ENCODE data around the gene SPRED1. TPM values are rescaled to one million over a fixed set of nuclear protein-coding genes. Genes with fewer than 3 reads are reported as not detected.
A peak's percentile ranks its signal among the peaks of the same experiment; 100 is the strongest.

Gene SPRED1
- total and polyA plus RNA-seq, 2 donors, result 5.3 to 7.3 TPM

GRCh38 chr15:38376081-38376480 lies 123.4 kb downstream of the SPRED1 start:
- H3K27ac ChIP-seq (ENCODE audit: low read depth in 1 of 2, low read length in 1 of 2), result no peak overlapping the region

GRCh38 chr15:38377636-38378035 lies 125.0 kb downstream of the SPRED1 start:
- WGBS, result 86% methylated on average over 1 of the region's 1 CpG
- no peak for DNase-seq (ENCODE audit: low read depth in 6 of 9, low spot score in 9 of 9)

More at GRCh38 chr15:38376081-38376480, 123.4 kb downstream of the SPRED1 start:
- DNase-seq (ENCODE audit: low read depth in 6 of 9, low spot score in 9 of 9), result no peak
- H3K4me1 ChIP-seq (ENCODE audit: control insufficient read depth in 2 of 2, insufficient read depth in 2 of 2, low read length in 2 of 2), result no peaks in the 10 kb centered on the region
- WGBS, result 90% methylated on average over 2 of the region's 2 CpGs
- H3K4me3 ChIP-seq (ENCODE audit: low read length in 2 of 2), result no peak overlapping the region
- H3K36me3 ChIP-seq (ENCODE audit: control insufficient read depth in 2 of 2, insufficient read depth in 2 of 2, low read length in 1 of 2), result no peaks in the 10 kb centered on the region
- no peaks in the 10 kb centered on the region for H3K9me3 ChIP-seq (ENCODE audit: control insufficient read depth in 2 of 2, insufficient read depth in 1 of 2, low read length in 1 of 2)
- no peaks in the 10 kb centered on the region for H3K27me3 ChIP-seq (ENCODE audit: control insufficient read depth in 2 of 2, insufficient read depth in 1 of 2, low read length in 1 of 2)

DNA sequence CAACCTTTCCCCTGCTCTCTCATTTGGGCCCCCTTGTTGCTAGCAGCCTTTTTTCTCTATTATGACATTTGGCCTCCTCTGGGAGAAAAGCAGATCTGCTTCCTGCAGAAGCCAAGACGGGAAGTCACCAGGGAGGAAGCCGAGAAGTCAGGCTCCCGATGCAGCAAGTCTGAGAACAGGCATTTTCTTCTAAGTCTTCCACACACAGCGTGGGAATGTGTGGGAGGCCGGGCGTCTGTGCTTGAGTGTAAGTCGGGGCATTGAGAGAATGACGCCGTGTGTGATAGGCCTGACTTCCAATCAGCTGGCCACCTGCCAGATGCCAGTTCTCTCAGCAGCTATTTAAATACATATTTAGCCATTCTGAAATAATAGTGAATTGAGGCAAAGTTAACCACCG lies 125.5 kb downstream of the SPRED1 start:
- no peaks in the 10 kb centered on the region for H3K9me3 ChIP-seq (ENCODE audit: control insufficient read depth in 2 of 2, insufficient read depth in 1 of 2, low read length in 1 of 2)
- DNase-seq (ENCODE audit: low read depth in 6 of 9, low spot score in 9 of 9), result peak in 1 of 9 donors; percentile 2

More at GRCh38 chr15:38377636-38378035, 125.0 kb downstream of the SPRED1 start:
- no peak overlapping the region for H3K4me3 ChIP-seq (ENCODE audit: low read length in 2 of 2)
- H3K27me3 ChIP-seq (ENCODE audit: control insufficient read depth in 2 of 2, insufficient read depth in 1 of 2, low read length in 1 of 2), result no peaks in the 10 kb centered on the region
- no peaks in the 10 kb centered on the region for H3K9me3 ChIP-seq (ENCODE audit: control insufficient read depth in 2 of 2, insufficient read depth in 1 of 2, low read length in 1 of 2)
- no peaks in the 10 kb centered on the region for H3K36me3 ChIP-seq (ENCODE audit: control insufficient read depth in 2 of 2, insufficient read depth in 2 of 2, low read length in 1 of 2)
- H3K4me1 ChIP-seq (ENCODE audit: control insufficient read depth in 2 of 2, insufficient read depth in 2 of 2, low read length in 2 of 2), result no peaks in the 10 kb centered on the region
- peak overlapping the region in 1 of 2 donors; percentile 37 for H3K27ac ChIP-seq (ENCODE audit: low read depth in 1 of 2, low read length in 1 of 2)

DNA sequence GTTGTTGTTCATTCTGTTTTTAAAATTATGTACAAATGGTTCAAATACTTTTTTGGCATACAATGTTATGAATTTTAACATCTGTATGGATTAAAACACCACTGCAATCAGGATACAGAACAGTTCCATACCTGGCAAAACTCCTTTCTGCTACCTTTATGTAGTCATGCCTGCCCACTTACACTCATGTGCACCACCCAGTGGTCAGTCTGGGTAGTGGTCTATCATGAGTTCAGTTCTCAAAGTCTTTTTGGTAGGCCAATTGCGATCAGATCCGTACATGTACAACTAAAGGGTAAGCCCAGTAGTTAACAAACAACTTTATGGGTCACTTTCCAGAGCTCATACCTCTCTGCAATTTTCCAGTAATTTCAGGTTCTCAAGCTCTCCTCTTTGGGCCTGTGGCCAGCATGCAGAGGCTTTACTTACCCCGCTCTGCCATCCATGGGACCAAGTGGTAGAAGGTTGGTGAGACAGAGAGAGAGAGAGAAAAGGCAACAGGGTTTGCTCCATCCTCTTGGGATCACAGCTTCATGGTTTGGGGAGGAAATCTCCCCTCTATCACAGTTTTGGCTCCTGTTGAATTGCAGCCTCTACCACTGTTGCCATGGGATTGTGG lies 137.4 kb downstream of the SPRED1 start:
- H3K27ac ChIP-seq (ENCODE audit: low read depth in 1 of 2, low read length in 1 of 2), result no peak overlapping the region
- peak; percentile 3 to 66 (median 45) for DNase-seq (ENCODE audit: low read depth in 6 of 9, low spot score in 9 of 9)
- no peaks in the 10 kb centered on the region for H3K9me3 ChIP-seq (ENCODE audit: control insufficient read depth in 2 of 2, insufficient read depth in 1 of 2, low read length in 1 of 2)
- no peaks in the 10 kb centered on the region for H3K27me3 ChIP-seq (ENCODE audit: control insufficient read depth in 2 of 2, insufficient read depth in 1 of 2, low read length in 1 of 2)
- H3K4me3 ChIP-seq (ENCODE audit: low read length in 2 of 2), result no peak overlapping the region
- WGBS, result 89% methylated on average over 3 of the region's 3 CpGs
- H3K36me3 ChIP-seq (ENCODE audit: control insufficient read depth in 2 of 2, insufficient read depth in 2 of 2, low read length in 1 of 2), result no peaks in the 10 kb centered on the region
- H3K4me1 ChIP-seq (ENCODE audit: control insufficient read depth in 2 of 2, insufficient read depth in 2 of 2, low read length in 2 of 2), result no peaks in the 10 kb centered on the region

More for the DNA sequence above, 125.5 kb downstream of the SPRED1 start:
- Histone ChIP-seq H3K27me3 (ENCODE audit: control insufficient read depth in 2 of 2, insufficient read depth in 1 of 2, low read length in 1 of 2) (no peaks in the 10 kb centered on the region), H3K4me3 (ENCODE audit: low read length in 2 of 2) (no peak overlapping the region), H3K36me3 (ENCODE audit: control insufficient read depth in 2 of 2, insufficient read depth in 2 of 2, low read length in 1 of 2) (no peaks in the 10 kb centered on the region), H3K4me1 (ENCODE audit: control insufficient read depth in 2 of 2, insufficient read depth in 2 of 2, low read length in 2 of 2) (no peaks in the 10 kb centered on the region), H3K27ac (ENCODE audit: low read depth in 1 of 2, low read length in 1 of 2) (no peak overlapping the region)
- WGBS, result 20% methylated on average over 10 of the region's 10 CpGs

DNA sequence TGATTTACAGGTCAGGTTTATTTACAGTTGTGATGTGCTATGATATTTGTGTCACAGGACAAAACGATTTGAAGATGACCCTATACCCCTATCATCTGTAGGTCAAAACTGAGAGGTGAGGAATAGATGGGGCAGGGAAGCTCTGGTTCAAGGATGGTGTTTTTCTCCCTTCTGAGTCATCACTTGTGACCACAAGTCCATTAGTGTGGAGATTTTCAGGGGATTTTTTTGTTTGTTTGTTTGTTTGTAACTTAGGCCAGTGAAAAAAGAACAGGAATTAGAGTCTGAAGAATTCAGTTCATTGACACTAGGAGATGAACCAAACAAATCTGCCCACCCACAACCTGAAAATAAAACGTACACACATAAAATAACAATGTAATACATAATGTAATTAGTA lies 138.6 kb downstream of the SPRED1 start:
- no peak overlapping the region for H3K4me3 ChIP-seq (ENCODE audit: low read length in 2 of 2)
- no peaks in the 10 kb centered on the region for H3K4me1 ChIP-seq (ENCODE audit: control insufficient read depth in 2 of 2, insufficient read depth in 2 of 2, low read length in 2 of 2)
- H3K27me3 ChIP-seq (ENCODE audit: control insufficient read depth in 2 of 2, insufficient read depth in 1 of 2, low read length in 1 of 2), result no peaks in the 10 kb centered on the region
- H3K9me3 ChIP-seq (ENCODE audit: control insufficient read depth in 2 of 2, insufficient read depth in 1 of 2, low read length in 1 of 2), result no peaks in the 10 kb centered on the region
- 91% methylated on average over 2 of the region's 2 CpGs for WGBS
- no peak overlapping the region for H3K27ac ChIP-seq (ENCODE audit: low read depth in 1 of 2, low read length in 1 of 2)
- no peak for DNase-seq (ENCODE audit: low read depth in 6 of 9, low spot score in 9 of 9)
- H3K36me3 ChIP-seq (ENCODE audit: control insufficient read depth in 2 of 2, insufficient read depth in 2 of 2, low read length in 1 of 2), result no peaks in the 10 kb centered on the region

- Histone ChIP-seq H3K36me3 (ENCODE audit: control insufficient read depth in 2 of 2, insufficient read depth in 2 of 2, low read length in 1 of 2) (no peaks in the 10 kb centered on the region), H3K27ac (ENCODE audit: low read depth in 1 of 2, low read length in 1 of 2) (no peak overlapping the region), H3K4me3 (ENCODE audit: low read length in 2 of 2) (no peak overlapping the region), H3K4me1 (ENCODE audit: control insufficient read depth in 2 of 2, insufficient read depth in 2 of 2, low read length in 2 of 2) (no peaks in the 10 kb centered on the region), H3K9me3 (ENCODE audit: control insufficient read depth in 2 of 2, insufficient read depth in 1 of 2, low read length in 1 of 2) (no peaks in the 10 kb centered on the region), H3K27me3 (ENCODE audit: control insufficient read depth in 2 of 2, insufficient read depth in 1 of 2, low read length in 1 of 2) (no peaks in the 10 kb centered on the region)
- WGBS, result 89% methylated on average over 2 of the region's 2 CpGs
- no peak for DNase-seq (ENCODE audit: low read depth in 6 of 9, low spot score in 9 of 9)
These were observed 145.5 kb downstream of the SPRED1 start for GRCh38 chr15:38398134-38398533.

GRCh38 chr15:38401106-38401505 lies 148.5 kb downstream of the SPRED1 start:
- no peak for DNase-seq (ENCODE audit: low read depth in 6 of 9, low spot score in 9 of 9)
- Histone ChIP-seq H3K27me3 (ENCODE audit: control insufficient read depth in 2 of 2, insufficient read depth in 1 of 2, low read length in 1 of 2) (no peaks in the 10 kb centered on the region), H3K36me3 (ENCODE audit: control insufficient read depth in 2 of 2, insufficient read depth in 2 of 2, low read length in 1 of 2) (no peaks in the 10 kb centered on the region), H3K4me3 (ENCODE audit: low read length in 2 of 2) (no peak overlapping the region), H3K4me1 (ENCODE audit: control insufficient read depth in 2 of 2, insufficient read depth in 2 of 2, low read length in 2 of 2) (no peaks in the 10 kb centered on the region), H3K27ac (ENCODE audit: low read depth in 1 of 2, low read length in 1 of 2) (no peak overlapping the region), H3K9me3 (ENCODE audit: control insufficient read depth in 2 of 2, insufficient read depth in 1 of 2, low read length in 1 of 2) (no peaks in the 10 kb centered on the region)
- WGBS, result 80% methylated on average over 6 of the region's 6 CpGs

DNA sequence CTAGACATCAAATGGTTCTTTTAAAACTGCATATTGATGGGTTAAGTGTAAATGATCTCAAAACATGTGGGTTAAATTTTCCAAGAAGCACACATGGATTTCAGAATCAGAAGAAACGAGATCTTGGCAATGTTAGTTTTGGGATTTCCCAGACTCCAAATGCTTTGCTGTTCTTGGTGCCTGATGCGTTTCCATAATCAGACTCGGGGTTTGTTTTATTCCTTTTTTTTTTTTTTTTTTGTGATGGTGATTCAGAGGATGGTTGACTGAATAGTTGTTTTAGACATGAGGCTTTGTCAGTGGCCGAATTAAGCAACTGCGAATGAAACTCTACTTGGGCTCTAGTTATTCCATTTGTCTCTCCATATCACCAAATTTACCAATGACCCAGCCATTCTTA lies 149.1 kb downstream of the SPRED1 start:
- DNase-seq (ENCODE audit: low read depth in 6 of 9, low spot score in 9 of 9), result no peak
- no peak overlapping the region for H3K4me3 ChIP-seq (ENCODE audit: low read length in 2 of 2)
- WGBS, result 95% methylated on average over 5 of the region's 5 CpGs
- H3K36me3 ChIP-seq (ENCODE audit: control insufficient read depth in 2 of 2, insufficient read depth in 2 of 2, low read length in 1 of 2), result no peaks in the 10 kb centered on the region
- H3K9me3 ChIP-seq (ENCODE audit: control insufficient read depth in 2 of 2, insufficient read depth in 1 of 2, low read length in 1 of 2), result no peaks in the 10 kb centered on the region
- H3K4me1 ChIP-seq (ENCODE audit: control insufficient read depth in 2 of 2, insufficient read depth in 2 of 2, low read length in 2 of 2), result no peaks in the 10 kb centered on the region
- H3K27me3 ChIP-seq (ENCODE audit: control insufficient read depth in 2 of 2, insufficient read depth in 1 of 2, low read length in 1 of 2), result no peaks in the 10 kb centered on the region
- no peak overlapping the region for H3K27ac ChIP-seq (ENCODE audit: low read depth in 1 of 2, low read length in 1 of 2)

GRCh38 chr15:38406436-38406835 lies 153.8 kb downstream of the SPRED1 start:
- Histone ChIP-seq H3K27me3 (ENCODE audit: control insufficient read depth in 2 of 2, insufficient read depth in 1 of 2, low read length in 1 of 2) (no peaks in the 10 kb centered on the region), H3K36me3 (ENCODE audit: control insufficient read depth in 2 of 2, insufficient read depth in 2 of 2, low read length in 1 of 2) (no peaks in the 10 kb centered on the region), H3K4me3 (ENCODE audit: low read length in 2 of 2) (no peak overlapping the region), H3K4me1 (ENCODE audit: control insufficient read depth in 2 of 2, insufficient read depth in 2 of 2, low read length in 2 of 2) (no peaks in the 10 kb centered on the region), H3K27ac (ENCODE audit: low read depth in 1 of 2, low read length in 1 of 2) (no peak overlapping the region), H3K9me3 (ENCODE audit: control insufficient read depth in 2 of 2, insufficient read depth in 1 of 2, low read length in 1 of 2) (no peaks in the 10 kb centered on the region)
- no peak for DNase-seq (ENCODE audit: low read depth in 6 of 9, low spot score in 9 of 9)
- WGBS, result 93% methylated on average over 7 of the region's 7 CpGs

All from thymus (tissue), 11 donors.